GM10266 (cell line): ENCODE data around the gene CITED1.

Experiments used
- DNase-seq: peaks from one replicate; pipeline ENCODE4 v3.0.0; 2012; ENCODE audit errors: extremely low spot score
- TF ChIP-seq, protein P1 (sequence below): IDR thresholded peaks from 2 replicates; pipeline ENCODE4 v1.5.1; 2012; ENCODE audit warnings: mild to moderate bottlenecking, low read depth; ENCODE audit not compliant: control insufficient read depth, insufficient read depth; ENCODE audit errors: missing control alignments

Gene CITED1

DNA sequence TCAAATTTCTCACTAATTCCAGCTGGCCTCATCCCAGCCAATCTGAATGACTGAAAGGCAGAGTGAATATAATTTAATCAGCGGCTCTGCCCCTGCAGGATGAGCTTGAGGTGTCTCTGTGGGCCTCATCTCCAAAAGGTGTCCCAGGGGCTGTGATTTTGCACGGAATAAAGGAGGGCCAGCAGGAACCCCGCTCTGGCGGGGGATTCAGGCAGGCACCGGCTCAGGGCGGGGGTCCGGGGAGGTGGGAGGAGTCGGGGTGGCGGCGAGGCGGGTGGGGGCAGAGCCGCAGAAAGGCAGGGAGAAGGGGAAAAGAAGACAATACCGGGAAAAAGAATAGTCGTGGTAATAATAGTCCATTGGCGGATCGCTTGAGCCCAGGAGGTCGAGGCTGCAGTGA is 50.9 kb downstream of the CITED1 start:
- TF ChIP-seq, protein P1, sequence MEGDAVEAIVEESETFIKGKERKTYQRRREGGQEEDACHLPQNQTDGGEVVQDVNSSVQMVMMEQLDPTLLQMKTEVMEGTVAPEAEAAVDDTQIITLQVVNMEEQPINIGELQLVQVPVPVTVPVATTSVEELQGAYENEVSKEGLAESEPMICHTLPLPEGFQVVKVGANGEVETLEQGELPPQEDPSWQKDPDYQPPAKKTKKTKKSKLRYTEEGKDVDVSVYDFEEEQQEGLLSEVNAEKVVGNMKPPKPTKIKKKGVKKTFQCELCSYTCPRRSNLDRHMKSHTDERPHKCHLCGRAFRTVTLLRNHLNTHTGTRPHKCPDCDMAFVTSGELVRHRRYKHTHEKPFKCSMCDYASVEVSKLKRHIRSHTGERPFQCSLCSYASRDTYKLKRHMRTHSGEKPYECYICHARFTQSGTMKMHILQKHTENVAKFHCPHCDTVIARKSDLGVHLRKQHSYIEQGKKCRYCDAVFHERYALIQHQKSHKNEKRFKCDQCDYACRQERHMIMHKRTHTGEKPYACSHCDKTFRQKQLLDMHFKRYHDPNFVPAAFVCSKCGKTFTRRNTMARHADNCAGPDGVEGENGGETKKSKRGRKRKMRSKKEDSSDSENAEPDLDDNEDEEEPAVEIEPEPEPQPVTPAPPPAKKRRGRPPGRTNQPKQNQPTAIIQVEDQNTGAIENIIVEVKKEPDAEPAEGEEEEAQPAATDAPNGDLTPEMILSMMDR, result no peak
- no peak for DNase-seq

DNA sequence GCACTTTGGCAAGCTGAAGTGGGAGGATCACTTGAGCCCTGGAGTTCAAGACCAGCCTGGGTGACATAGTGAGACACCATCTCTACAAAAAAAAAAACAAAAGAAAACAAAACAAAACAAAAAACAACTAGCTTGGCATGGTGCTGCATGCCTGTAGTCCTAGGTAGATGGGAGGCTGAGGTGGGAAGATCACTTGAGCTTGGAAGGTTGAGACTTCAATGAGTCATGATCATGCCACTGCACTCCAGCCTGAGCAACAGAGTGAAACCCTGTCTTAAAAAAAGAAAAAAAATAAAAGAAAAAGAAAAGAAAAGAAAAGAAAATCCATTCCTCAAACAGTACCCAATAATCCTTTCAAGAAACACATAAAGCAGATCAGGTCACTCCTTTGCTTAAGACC is 52.0 kb downstream of the CITED1 start:
- TF ChIP-seq, protein P1, result no peak
- no peak for DNase-seq
